IMR-90 (cell line): ENCODE results near the gene MTHFS. TPM values are rescaled to one million over a fixed set of nuclear protein-coding genes. Genes with fewer than 3 reads are reported as not detected.

ENCODE experiments used
- ATAC-seq: fragments of 200-7000 bp; cut with Tn5 transposase; 2 replicates; pipeline ENCODE4 v1.9.1; 2020; ENCODE audit warnings: low read depth, mild to moderate bottlenecking, moderate library complexity
- BruUV-seq: library from RNA; stranded (reverse); fragments of 400-500 nt; replicated peaks from 2 replicates; lab custom pipeline; 2021; lab: Mats Ljungman, UMichigan
- CTCF ChIA-PET: fragments of 300-600 bp; formaldehyde crosslinking; extraction: SDS; loops from one replicate; lab custom pipeline; 2021; ENCODE audit warnings: antibody characterized with exemption; lab: Yijun Ruan, JAX
- POLR2A ChIA-PET: fragments of 300-600 bp; sonication (Branson Sonifier 250); formaldehyde crosslinking; loops from one replicate; lab custom pipeline; 2022; ENCODE audit warnings: antibody characterized with exemption; ENCODE audit not compliant: unreplicated experiment; lab: Charles Lee
- DNase-seq: peaks from one replicate; pipeline ENCODE4 v3.0.0; 2013
- H2AFZ ChIP-seq: replicated peaks from 2 replicates; pipeline ENCODE3; 2013; ENCODE audit warnings: low read length, mild to moderate bottlenecking; ENCODE audit not compliant: poor library complexity
- H2AK5ac ChIP-seq: 2 replicates; pipeline ENCODE4 v1.6.1; 2013; ENCODE audit warnings: low read depth, low read length, inconsistent platforms
- H2AK9ac ChIP-seq: replicated peaks from 2 replicates; pipeline ENCODE3; 2013; ENCODE audit warnings: mild to moderate bottlenecking, low read depth, low read length, moderate library complexity; ENCODE audit not compliant: poor library complexity
- H2BK120ac ChIP-seq: 2 replicates; pipeline ENCODE4 v1.6.1; 2013; ENCODE audit warnings: low read depth, low read length, inconsistent platforms
- H2BK15ac ChIP-seq: 3 replicates; pipeline ENCODE4 v1.6.1; 2013; ENCODE audit warnings: low read depth, low read length, inconsistent platforms
- H2BK20ac ChIP-seq: 2 replicates; pipeline ENCODE4 v1.6.1; 2013; ENCODE audit warnings: low read depth, mild to moderate bottlenecking, inconsistent platforms, low read length, moderate library complexity
- H2BK5ac ChIP-seq: 2 replicates; pipeline ENCODE4 v1.6.1; 2013; ENCODE audit warnings: mild to moderate bottlenecking, low read depth, low read length, inconsistent platforms; ENCODE audit not compliant: poor library complexity, severe bottlenecking
- H3K14ac ChIP-seq: replicated peaks from 2 replicates; pipeline ENCODE4 v1.6.1; 2013; ENCODE audit warnings: low read depth, low read length, inconsistent platforms
- H3K18ac ChIP-seq: 2 replicates; pipeline ENCODE4 v1.6.1; 2013; ENCODE audit warnings: low read depth, low read length, control low read depth
- H3K23ac ChIP-seq: 2 replicates; pipeline ENCODE4 v1.6.1; 2013; ENCODE audit warnings: low read depth, low read length, inconsistent platforms
- H3K27ac ChIP-seq: 2 replicates; pipeline ENCODE4 v1.5.1; 2013; ENCODE audit warnings: mild to moderate bottlenecking, control low read depth, low read length; ENCODE audit not compliant: insufficient read depth
- H3K27me3 ChIP-seq: 2 replicates; pipeline ENCODE4 v1.6.1; 2013; ENCODE audit warnings: low read length; ENCODE audit not compliant: control insufficient read depth, insufficient read depth
- H3K36me3 ChIP-seq: 2 replicates; pipeline ENCODE4 v1.6.1; 2013; ENCODE audit warnings: low read length, mixed read lengths; ENCODE audit not compliant: control insufficient read depth, insufficient read depth
- H3K4ac ChIP-seq: 2 replicates; pipeline ENCODE4 v1.6.1; 2013; ENCODE audit warnings: low read depth, low read length, inconsistent platforms
- H3K4me1 ChIP-seq: 2 replicates; pipeline ENCODE4 v1.6.1; 2013; ENCODE audit warnings: low read length, mixed read lengths; ENCODE audit not compliant: control insufficient read depth, insufficient read depth
- H3K4me2 ChIP-seq: 2 replicates; pipeline ENCODE4 v1.6.1; 2013; ENCODE audit warnings: low read depth, mild to moderate bottlenecking, control low read depth, low read length, moderate library complexity
- H3K4me3 ChIP-seq: 2 replicates; pipeline ENCODE4 v1.5.1; 2013; ENCODE audit warnings: low read depth, mild to moderate bottlenecking, control low read depth, low read length, moderate library complexity; ENCODE audit not compliant: insufficient read depth
- H3K56ac ChIP-seq: 2 replicates; pipeline ENCODE4 v1.6.1; 2013; ENCODE audit warnings: low read length, inconsistent platforms; ENCODE audit not compliant: insufficient read depth; ENCODE audit errors: extremely low read depth
- H3K79me1 ChIP-seq, 2 experiments: 2 replicates each; pipeline ENCODE4 v1.6.1; 2013; ENCODE audit warnings: low read length in 2 of 2, inconsistent platforms in 1 of 2, low read depth in 1 of 2
- H3K9ac ChIP-seq: 2 replicates; pipeline ENCODE4 v1.6.1; 2013; ENCODE audit warnings: low read depth, low read length, control low read depth
- H3K9me1 ChIP-seq: 2 replicates; pipeline ENCODE4 v1.6.1; 2013; ENCODE audit warnings: low read length, inconsistent platforms; ENCODE audit not compliant: insufficient read depth
- H3K9me3 ChIP-seq: 2 replicates; pipeline ENCODE4 v1.6.1; 2013; ENCODE audit warnings: low read length; ENCODE audit not compliant: control insufficient read depth, insufficient read depth
- H4K20me1 ChIP-seq: 2 replicates; pipeline ENCODE4 v1.6.1; 2013; ENCODE audit warnings: low read length, inconsistent platforms; ENCODE audit not compliant: insufficient read depth
- H4K5ac ChIP-seq: 2 replicates; pipeline ENCODE4 v1.6.1; 2013; ENCODE audit warnings: mild to moderate bottlenecking, low read depth, low read length, control low read depth
- H4K8ac ChIP-seq, 2 experiments: 2 replicates each; pipeline ENCODE4 v1.6.1; 2013; ENCODE audit warnings: low read depth in 2 of 2, low read length in 2 of 2, control low read depth in 1 of 2, inconsistent platforms in 1 of 2
- H4K91ac ChIP-seq: 2 replicates; pipeline ENCODE4 v1.6.1; 2013; ENCODE audit warnings: low read depth, low read length, inconsistent platforms; ENCODE audit not compliant: insufficient read depth
- CHD1 ChIP-seq: IDR thresholded peaks from 2 replicates; pipeline ENCODE4 v1.6.1; 2012; ENCODE audit warnings: low read depth, low read length, improper control_type of control experiment
- FOS ChIP-seq: fragments of 150-350 bp; IDR thresholded peaks from 2 replicates; pipeline ENCODE4 v1.6.1; 2016; ENCODE audit warnings: low read depth, low read length
- NFE2L2 ChIP-seq: fragments of 150-350 bp; IDR thresholded peaks from 2 replicates; pipeline ENCODE4 v1.6.1; 2016; ENCODE audit warnings: low read depth, mild to moderate bottlenecking, low read length
- RAD21 ChIP-seq: IDR thresholded peaks from 2 replicates; pipeline ENCODE4 v1.6.1; 2012; ENCODE audit warnings: low read length, improper control_type of control experiment
- RCOR1 ChIP-seq: IDR thresholded peaks from 2 replicates; pipeline ENCODE4 v1.6.1; 2012; ENCODE audit warnings: mild to moderate bottlenecking, low read length, improper control_type of control experiment; ENCODE audit not compliant: insufficient replicate concordance
- RFX5 ChIP-seq: IDR thresholded peaks from 2 replicates; pipeline ENCODE4 v1.8.0; 2012; ENCODE audit warnings: low read depth, mild to moderate bottlenecking, low read length, moderate library complexity
- USF2 ChIP-seq: fragments of 150-350 bp; IDR thresholded peaks from 2 replicates; pipeline ENCODE4 v1.6.1; 2017; ENCODE audit warnings: mild to moderate bottlenecking, antibody characterized with exemption, low read length, low read depth
- WGBS, 2 experiments: methylation state at CpG; one replicate each; pipeline versions ENCODE4 v1.1.5 to v1.1.7; 2013; ENCODE audit warnings: missing lambda C conversion rate in 2 of 2; ENCODE audit not compliant: insufficient read length in 1 of 2; ENCODE audit errors: extremely low coverage in 2 of 2; 5-methylcytosine and 5-hydroxymethylcytosine counted together
- dilution Hi-C: fragments of 300-500 bp; cut with HindIII; formaldehyde crosslinking; loops from one replicate; pipeline ENCODE4 v1.14.3; 2018; ENCODE audit warnings: low sequenced_read_pairs; ENCODE audit not compliant: unreplicated experiment
- in situ Hi-C: fragments of 300-500 bp; cut with MboI; formaldehyde crosslinking; loops from 3 replicates; pipeline ENCODE4 v1.14.3; 2019; ENCODE audit warnings: low sequenced_read_pairs, inconsistent platforms, mixed read lengths
- intact Hi-C: fragments of 100-400 bp; cut with micrococcal nuclease; formaldehyde crosslinking; loops from 2 replicates; pipeline ENCODE4 v1.10.0; 2022
- polyA plus RNA-seq, 3 experiments: library from polyadenylated mRNA; depleted of rRNA; stranded (reverse); fragments of >200 nt; gene quantifications; 2 replicates each; pipeline ENCODE4 v1.2.3, GENCODE V29; 2012; ENCODE audit warnings: low replicate concordance in 1 of 3
- total RNA-seq: library from RNA; depleted of rRNA; stranded (reverse); fragments of >200 nt; gene quantifications from 2 replicates; pipeline ENCODE4 v1.2.3, GENCODE V29; 2012

Gene MTHFS
- total and polyA plus RNA-seq, 2 of the 4 experiments (the other 2 are of a cell fraction) = 5.5 to 6.3 TPM

- intact Hi-C loops (no loop called here), dilution Hi-C loops (no loop called here), in situ Hi-C loops (no loop called here)
- no peak overlapping the region for H2BK15ac ChIP-seq
- H3K27me3 ChIP-seq = no peaks in the 10 kb centered on the region
- H4K5ac ChIP-seq = no peak overlapping the region
- H3K79me1 ChIP-seq = no peaks in the 10 kb centered on the region
- no peak overlapping the region for H2BK120ac ChIP-seq
- CTCF ChIA-PET = interaction anchor here (1.2 kb wide), 1 partner anchor 11 kb away, joined by 4 read pairs; no protein-coding TSS in a partner anchor
- no peak overlapping the region for H4K91ac ChIP-seq
- TF ChIP-seq FOS = no peak
- no peak for TF ChIP-seq RFX5
- no peak for TF ChIP-seq CHD1
- no peak for TF ChIP-seq NFE2L2
- TF ChIP-seq USF2 = no peak
- TF ChIP-seq RCOR1 = no peak
- TF ChIP-seq RAD21 = no peak
- peaks cover 3% of the 10 kb centered on the region; the same call in 1 of the 2 replicates for H3K9me1 ChIP-seq
- no peak overlapping the region for H3K4me3 ChIP-seq
- H2AFZ ChIP-seq = no peak overlapping the region
- H3K4ac ChIP-seq = no peak overlapping the region
- H2AK5ac ChIP-seq = no peak overlapping the region
- H3K4me2 ChIP-seq = no peak overlapping the region
- no peak overlapping the region for H3K18ac ChIP-seq
- no peak overlapping the region for H3K23ac ChIP-seq
- BruUV-seq = no TSS peak
- ATAC-seq (no peak), DNase-seq (peak; percentile 65)
- no peak overlapping the region for H3K56ac ChIP-seq
- no peak overlapping the region for H3K9ac ChIP-seq
- H4K20me1 ChIP-seq = no peaks in the 10 kb centered on the region
- H2BK20ac ChIP-seq = no peak overlapping the region
- H3K27ac ChIP-seq = no peak overlapping the region
- no peak overlapping the region for H2AK9ac ChIP-seq
- no peak overlapping the region for H3K14ac ChIP-seq
- H4K8ac ChIP-seq = no peak overlapping the region
- POLR2A ChIA-PET = no interaction called here
- WGBS, 2 experiments = 60% methylated on average over 1 of the region's 6 CpGs; no CpG with 5 or more reads in 1 of the 2 experiments
- peaks cover 4% of the 10 kb centered on the region; the same call in 1 of the 2 replicates for H3K36me3 ChIP-seq
- H3K9me3 ChIP-seq = no peaks in the 10 kb centered on the region
- peaks cover 2% of the 10 kb centered on the region; the same call in 1 of the 2 replicates for H3K4me1 ChIP-seq
- no peak overlapping the region for H2BK5ac ChIP-seq
Observed at GRCh38 chr15:79863886-79864285, 32.9 kb downstream of the MTHFS start.
